MV-4-11 (cell line): ENCODE measurements around the gene MKX.

Experiments
- DNase-seq: peaks from one replicate; lab custom pipeline; 2025; lab: John Stamatoyannopoulos, UW

MKX gene

GRCh38 chr10:27646604-27647175, 98.9 kb downstream of the MKX start:
- DNase-seq = no peak

- no peak for DNase-seq
These were observed 99.4 kb downstream of the MKX start for GRCh38 chr10:27646194-27646593.

DNA sequence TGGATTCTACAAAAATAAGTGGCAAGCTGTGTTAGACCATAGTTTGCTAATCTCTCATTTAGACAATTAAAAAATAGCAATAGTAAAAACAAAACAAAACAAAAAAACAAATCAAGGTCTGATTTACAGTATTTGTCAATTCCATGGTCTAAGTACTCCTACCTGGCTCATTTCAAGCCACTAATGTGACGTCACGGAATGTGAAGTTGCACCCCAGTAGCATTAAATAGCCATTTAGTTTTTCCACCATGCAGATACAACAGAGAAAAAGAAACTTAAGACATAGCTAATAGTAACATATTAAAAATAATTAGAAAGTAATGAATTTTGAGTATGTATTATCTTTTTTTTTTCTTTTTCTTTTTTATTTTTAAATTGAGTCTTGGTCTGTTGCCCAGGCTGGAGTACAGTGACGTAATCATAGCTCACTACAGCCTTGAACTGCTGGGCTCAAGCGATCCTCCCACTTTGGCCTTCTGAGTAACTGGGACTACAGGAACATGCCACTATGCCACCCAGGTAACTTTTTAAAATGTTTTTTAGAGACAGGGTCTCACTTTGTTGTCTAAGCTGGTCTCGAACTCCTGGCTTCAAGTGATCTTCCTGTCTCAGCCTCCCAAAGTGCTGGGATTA, 101.2 kb downstream of the MKX start:
- DNase-seq = no peak

DNA sequence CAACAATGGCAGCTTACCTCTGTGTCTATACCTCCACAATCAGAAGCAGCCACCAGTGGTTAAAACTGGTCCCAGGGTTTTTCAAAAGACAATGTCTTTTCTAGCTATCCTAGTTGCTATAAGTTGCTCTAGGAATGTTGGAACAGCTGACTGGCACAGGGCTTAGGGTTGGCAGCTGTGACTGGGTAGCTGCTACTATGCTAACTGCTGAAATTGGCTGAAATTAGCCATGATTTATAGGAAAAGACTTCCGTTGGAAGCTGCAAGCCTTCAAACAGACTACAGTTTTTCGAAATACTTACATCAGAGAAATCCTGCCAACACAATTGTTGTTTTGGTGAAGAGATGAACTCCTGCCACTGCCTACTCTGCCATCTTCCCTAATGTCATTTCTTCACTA, 102.3 kb downstream of the MKX start:
- no peak for DNase-seq

GRCh38 chr10:27642023-27642589, 103.5 kb downstream of the MKX start:
- no peak for DNase-seq

DNA sequence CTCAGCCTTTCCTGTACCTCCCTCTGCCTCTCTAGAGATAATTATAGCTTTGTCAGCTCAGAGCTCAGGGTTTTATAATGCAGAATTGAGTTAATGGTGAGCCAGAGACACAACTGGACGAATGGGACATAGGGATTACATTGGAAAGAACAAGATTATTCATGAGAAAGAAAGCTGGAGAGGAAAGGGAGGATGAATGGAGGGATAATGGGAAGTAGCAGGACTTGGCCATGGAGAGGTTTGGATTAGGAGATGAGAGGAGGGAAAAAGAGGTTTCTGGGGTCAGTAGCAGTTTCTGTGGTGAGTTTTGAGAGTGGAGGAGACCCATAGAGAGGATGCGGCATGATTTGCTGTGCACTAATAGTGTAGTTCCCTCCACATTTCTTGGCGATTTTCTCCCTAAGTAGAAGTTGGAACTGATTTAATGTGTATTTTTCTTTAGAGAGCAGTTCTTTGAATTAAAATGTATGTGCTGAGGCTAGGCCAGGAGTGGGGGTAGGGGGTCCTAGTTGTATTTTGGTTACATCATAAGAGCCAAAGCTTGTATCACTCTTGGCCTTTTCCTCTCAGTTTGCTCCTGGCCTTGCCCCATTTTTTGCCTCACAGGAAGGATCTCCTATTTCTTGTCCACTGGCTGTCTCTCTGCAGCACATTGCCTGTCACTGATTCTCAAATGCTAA, 107.4 kb downstream of the MKX start:
- no peak for DNase-seq

GRCh38 chr10:27637601-27638000, 108.0 kb downstream of the MKX start:
- no peak for DNase-seq

- no peak for DNase-seq
These were observed 108.8 kb downstream of the MKX start for GRCh38 chr10:27636816-27637215.

GRCh38 chr10:27635699-27636270, 109.8 kb downstream of the MKX start:
- DNase-seq = no peak

DNA sequence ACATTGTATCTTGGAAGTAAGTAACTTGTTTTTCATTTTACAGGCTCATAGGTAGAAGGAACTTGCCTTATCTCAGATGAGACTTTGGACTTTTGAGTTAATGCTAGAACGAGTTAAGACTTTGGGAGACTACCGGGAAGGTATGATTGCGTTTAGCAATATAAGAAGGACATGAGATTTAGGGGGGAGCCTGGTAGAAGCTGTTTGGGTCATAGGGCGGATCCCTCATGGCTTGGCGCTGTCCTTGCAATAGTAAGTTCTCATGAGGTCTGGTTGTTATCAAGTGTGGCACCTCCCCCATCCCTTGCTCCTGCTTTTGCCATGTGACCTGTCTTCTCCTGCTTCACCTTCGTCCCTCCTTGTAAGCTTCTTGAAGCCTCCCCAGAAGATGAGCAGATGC, 110.3 kb downstream of the MKX start:
- no peak for DNase-seq

GRCh38 chr10:27628621-27629020, 117.0 kb downstream of the MKX start:
- no peak for DNase-seq

- no peak for DNase-seq
These were observed 118.7 kb downstream of the MKX start for GRCh38 chr10:27626890-27627289.

- DNase-seq = no peak
These were observed 120.0 kb downstream of the MKX start for GRCh38 chr10:27625452-27626211.

GRCh38 chr10:27624941-27625340, 120.7 kb downstream of the MKX start:
- no peak for DNase-seq
